DND-41 (cell line): ENCODE results near the gene RARG.

Source experiments
- CTCF ChIP-seq: IDR thresholded peaks from 2 replicates; pipeline ENCODE4 v1.5.1; 2012; ENCODE audit warnings: borderline replicate concordance, low read length, moderate library complexity, mild to moderate bottlenecking; ENCODE audit not compliant: poor library complexity, severe bottlenecking; ENCODE audit errors: extremely low read depth
- EZH2 ChIP-seq: IDR thresholded peaks from 3 replicates; pipeline ENCODE4 v1.6.1; 2012; ENCODE audit warnings: borderline replicate concordance, low read depth, mild to moderate bottlenecking, moderate library complexity, low read length, inconsistent platforms; ENCODE audit not compliant: severe bottlenecking

GRCh38 chr12:53274445-53274844, 42.4 kb upstream of the RARG start:
- TF ChIP-seq CTCF (no peak), EZH2 (no peak)
